Activated CD4-positive, CD25-positive, alpha-beta regulatory T cell treated with anti-CD3 and anti-CD28 coated beads, Interleukin-2, amount 50 U/mL, for 16 hours (primary cell): ENCODE data around the gene PLEKHA6.

Experiments
- DNase-seq: peaks from one replicate; pipeline ENCODE4 v3.0.0-alpha.2; 2020; ENCODE audit warnings: low read depth, low spot score

PLEKHA6 gene

DNA sequence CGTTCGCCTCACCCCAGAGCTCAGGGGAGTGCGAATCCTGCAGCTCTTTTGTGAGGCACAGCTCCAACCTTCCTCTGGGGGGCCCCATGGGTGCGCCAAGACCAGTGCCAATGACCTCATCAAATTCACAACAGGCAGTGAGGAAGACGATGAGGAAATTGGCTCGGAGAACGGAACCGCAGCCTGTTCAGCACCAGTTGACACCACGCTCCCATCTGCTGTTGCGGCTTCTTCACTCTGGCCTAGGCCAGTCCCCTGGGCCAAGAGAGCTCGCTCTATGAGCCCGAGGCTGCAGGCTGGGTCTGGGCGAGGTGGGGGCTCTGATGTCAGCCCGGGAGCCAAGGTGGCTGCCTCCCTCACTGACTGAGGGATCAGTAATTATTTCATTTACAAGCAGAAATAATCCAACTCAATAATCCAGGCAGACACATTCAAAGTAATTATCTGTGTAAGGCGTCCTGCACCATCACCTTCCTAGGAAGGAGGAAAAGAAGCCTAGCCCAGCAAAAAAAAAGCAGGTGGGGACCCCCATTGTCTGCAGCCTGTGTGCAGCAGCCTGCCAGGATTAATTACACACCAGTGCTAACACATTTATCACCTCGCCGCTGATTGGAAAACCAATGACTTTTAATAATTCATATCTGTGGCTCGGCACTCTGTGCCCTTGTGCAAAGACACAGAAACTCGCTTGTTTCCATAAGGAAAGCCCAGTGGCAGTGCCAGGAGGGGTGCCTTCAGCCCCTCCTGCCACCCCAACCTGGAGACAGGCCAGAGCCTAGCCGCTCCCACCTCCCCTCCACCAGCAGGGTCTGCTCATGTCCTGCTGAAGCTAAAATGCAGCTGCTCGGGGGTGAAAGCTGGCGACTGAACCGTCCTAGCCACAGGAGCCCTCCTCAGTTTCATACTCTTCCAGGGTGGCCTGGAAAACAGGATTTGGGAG lies 1.9 kb downstream of the PLEKHA6 start:
- no peak for DNase-seq

DNA sequence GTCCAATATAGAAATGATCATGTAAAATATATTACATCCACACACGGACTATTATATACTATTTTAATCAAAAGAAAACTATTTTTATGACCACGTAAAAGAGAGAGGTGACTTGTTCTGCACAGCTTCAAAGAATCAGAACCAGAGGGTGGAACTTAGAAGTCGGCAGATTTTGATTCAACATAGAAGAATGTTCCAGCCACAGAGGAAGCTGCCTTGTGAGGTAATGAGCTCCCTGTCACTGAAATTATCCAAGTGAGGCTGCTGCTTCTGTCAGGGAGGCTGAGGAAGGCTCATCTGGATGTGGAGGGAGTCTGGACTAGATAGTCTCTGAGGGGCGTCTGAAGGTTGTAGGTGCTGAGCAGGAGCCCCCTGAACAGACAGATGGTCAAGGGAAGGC lies 2.7 kb downstream of the PLEKHA6 start:
- no peak for DNase-seq

DNA sequence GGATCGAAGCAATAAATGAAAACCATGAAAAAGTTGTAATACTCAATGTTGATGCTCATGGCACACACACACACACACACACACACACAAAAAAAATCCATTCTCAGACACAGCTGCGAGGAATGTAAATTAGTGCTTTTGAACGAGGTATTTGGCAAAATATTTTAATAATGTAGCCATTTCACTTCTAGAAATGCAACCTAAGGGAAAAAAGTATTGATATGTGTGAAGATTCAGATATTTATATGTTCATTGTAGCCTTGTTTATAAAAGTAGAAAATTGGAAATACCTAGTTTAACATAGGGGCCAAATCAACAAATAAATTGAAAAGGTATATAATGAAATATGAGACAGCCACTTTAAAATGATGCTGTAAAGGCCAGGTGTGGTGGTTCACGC lies 3.8 kb downstream of the PLEKHA6 start:
- no peak for DNase-seq

- no peak for DNase-seq
Observed at GRCh38 chr1:204354579-204354978, 5.2 kb downstream of the PLEKHA6 start.

GRCh38 chr1:204353213-204353910 lies 6.4 kb downstream of the PLEKHA6 start:
- no peak for DNase-seq

DNA sequence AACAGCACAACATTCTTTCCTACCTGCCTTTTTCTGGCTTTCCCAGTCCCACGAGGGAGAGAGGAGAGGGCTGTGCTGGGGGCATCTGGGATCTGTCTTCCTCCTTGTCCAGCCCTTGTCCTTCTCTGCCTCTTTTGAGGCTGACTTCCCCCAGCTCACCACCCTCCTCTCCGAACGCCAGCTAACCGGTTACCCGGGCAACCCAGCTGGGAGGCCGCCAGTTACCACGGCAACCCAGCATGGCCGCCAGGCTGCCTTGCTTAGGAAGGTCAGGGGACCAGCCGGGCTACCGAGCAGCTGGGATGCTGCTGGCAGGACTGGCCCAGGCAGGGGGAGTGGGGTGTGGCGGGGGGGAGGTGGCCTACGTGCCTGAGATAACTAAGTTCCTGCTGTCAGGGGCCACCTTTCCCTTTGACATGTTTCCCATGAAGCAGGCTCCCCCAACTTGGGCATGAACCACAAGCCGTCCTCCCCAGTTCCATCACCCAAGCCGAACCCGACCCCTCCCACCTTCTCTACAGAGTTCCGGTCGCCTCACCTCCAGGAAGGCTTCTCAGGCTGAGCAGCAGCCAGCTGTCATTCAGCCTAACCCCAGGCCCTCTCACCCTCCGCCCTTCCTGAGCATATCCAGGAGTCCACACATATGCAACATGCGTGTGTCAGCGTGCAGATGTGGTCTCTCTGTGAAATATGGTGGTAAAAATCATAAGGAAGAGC lies 8.7 kb downstream of the PLEKHA6 start:
- no peak for DNase-seq

DNA sequence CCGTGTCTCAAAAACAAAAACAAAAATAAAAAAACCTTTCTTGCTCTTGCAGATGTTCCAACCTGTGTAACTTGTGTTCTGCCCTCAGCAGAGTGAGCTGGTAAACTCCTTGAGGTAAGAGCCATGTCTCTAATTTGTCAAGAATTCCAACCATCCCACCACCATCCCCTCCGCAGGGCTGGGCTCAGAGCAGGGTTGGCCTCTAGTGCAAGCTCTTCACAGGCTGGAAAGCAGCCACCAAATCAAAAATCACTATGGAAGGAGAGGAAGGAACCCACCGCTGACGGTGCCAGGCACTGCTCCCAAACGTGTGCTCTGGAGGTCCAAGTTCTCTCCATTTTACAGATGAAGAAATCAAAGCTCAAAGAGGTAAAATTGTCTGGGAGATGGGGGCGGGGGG lies 9.4 kb downstream of the PLEKHA6 start:
- no peak for DNase-seq

- DNase-seq: no peak
Observed at GRCh38 chr1:204349602-204350001, 10.1 kb downstream of the PLEKHA6 start.

DNA sequence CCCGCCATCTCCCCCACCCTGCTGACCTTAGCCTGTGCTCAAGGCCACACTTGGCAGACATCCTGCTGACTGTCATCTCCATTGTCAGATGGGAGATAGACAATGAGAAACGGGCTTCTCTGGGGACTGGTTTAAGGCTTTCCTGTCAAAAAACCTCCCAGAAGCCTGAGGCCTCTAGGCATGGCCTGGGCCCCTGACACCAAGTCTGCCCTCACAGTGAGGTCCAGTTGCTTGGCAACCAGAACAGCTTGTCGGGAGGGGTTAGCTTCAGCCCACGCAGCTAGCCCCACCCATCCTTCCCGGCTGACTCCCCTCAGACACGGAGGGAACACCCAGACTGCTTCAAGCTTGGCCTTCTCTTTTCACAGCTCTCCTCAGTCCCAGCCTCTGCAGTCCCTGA lies 11.0 kb downstream of the PLEKHA6 start:
- no peak for DNase-seq

DNA sequence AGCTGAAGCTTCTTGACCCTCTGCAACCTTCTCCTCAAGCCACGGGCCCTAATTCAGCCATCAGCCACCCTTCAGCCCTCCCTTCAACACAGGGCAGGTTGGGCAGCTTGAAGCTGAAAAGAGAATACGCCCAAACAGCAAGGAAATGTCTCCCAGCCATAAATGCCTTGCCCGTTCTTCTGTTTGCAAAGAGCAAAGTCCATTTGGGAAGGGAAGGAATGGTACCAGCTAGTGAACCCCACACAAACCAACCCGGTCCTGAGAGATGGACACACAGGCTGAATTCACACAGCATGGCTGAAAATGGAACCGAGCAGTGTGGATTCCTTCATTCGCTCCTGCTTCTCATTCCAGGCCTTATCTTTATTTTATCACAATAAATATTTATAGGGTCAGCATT lies 11.5 kb downstream of the PLEKHA6 start:
- DNase-seq: no peak

DNA sequence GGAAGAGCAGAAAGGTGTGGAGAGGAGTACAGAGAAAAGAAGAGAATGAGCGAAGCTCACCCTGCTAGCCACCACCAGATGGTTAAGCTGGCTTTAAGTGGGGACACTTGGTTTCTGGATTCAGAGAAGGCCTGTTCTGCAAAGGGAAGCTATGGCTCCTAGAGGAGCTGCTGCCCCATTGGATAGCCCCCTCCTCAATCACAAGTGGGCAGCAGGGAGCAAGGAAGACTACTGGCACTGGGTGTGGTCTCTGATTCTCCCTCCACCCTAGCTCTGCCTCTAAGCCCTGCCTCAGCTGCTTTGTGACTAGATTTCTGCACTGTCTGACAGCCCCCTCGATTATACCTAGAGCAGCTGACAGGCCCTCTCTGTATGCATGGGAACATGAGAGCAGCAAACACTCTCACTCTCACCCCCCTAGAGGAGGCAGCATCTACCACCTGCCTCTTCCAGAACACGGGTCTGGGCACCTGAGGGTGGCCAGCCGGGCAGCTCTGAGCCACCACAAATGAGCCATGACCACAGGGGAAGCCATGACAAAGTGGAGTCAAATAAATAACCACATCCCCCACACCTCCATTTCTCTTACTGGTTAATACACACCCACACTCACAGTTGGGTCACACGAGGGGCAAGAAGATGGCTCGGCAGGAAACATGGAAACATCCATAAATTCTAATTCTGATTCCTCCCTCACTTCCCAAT lies 13.6 kb downstream of the PLEKHA6 start:
- no peak for DNase-seq

- no peak for DNase-seq
Observed at GRCh38 chr1:204345438-204345841, 14.3 kb downstream of the PLEKHA6 start.

DNA sequence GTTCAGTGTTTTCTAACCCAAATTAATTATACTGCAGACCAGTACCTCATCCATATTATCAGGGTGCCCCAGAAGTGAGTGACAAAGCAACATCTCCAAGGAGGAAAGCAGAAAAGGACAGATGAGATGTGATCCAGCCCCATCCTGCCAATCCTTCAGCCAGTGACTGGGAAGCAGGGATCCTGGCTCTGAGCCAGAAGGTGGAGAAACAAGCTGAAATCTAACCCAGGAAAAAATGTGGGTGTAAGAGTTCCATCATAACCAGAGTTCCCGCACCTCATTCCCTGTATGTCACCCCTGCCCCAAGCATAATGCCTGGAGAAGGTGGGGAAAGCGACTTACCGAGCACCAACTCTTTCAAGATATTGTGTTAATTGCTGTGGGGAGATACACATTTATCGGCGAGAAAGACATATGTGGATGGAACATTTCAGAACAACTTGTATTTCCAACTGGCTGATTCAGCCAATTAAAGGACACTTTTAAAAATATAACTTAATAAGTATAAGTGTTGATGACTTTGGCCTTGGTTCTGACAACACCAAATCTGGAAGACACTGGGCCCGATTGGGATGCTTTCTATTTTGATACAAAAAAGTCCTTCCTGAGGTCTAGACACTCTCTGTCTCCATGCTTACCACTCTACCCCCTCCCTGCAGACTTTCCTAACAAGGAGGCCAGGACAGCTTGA lies 14.9 kb downstream of the PLEKHA6 start:
- DNase-seq: no peak

GRCh38 chr1:204343802-204344201 lies 15.9 kb downstream of the PLEKHA6 start:
- DNase-seq: no peak

DNA sequence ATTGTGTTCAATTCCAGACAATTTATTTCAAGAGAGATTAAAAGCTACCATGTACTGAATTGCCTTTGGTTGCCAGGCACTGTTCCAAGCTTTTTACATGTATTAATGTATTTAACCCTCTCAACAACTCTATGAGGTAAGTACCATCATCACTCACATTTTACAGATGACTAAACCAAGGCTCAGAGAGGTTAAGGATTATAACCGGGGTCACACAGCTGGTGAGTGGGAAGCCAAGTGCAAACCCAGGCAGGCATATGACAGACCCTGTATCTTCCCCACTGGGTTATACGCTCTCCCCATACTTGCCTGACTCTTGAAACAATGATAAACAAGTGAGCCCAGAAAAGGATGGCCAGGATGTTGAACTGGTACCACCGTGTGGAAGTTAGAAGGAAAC lies 16.5 kb downstream of the PLEKHA6 start:
- no peak for DNase-seq

- DNase-seq: no peak
Observed at GRCh38 chr1:204342310-204342709, 17.4 kb downstream of the PLEKHA6 start.

DNA sequence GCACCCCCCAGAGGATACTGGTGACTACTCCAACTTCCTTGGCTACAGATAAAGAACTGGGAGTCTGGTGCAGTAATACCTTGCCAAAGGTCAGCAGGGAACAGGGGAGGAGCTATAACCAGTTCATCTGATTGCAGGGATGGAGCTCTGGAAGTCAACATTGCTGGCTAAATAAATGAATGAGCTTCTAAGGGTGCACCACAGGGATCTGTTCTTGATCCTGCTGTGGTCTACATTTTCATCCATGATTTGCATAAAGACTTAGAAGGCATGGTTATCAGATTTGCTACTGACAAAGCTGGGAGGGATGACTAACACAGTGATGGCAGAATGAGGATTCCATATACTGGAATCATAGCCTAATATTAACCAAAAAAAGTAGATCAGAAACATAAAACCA lies 18.3 kb downstream of the PLEKHA6 start:
- no peak for DNase-seq

- DNase-seq: no peak
Observed at GRCh38 chr1:204340081-204340889, 19.4 kb downstream of the PLEKHA6 start.

DNA sequence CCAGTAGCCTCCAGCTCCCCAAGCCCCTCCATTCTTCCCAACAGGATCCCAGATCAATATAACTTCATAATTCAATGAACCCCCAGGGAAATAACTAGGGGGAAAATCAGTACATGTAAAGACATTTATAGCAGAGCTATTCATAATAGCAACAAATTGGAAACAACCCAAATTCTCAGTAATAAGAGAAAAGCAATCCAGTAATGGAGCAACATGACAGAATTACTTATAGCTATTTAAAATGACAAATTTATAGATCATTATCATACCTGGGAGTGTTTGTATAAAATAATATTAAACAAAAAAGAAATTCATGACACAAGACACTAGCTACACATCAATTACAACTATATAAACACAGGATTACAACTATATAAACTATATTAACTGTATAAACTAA lies 20.2 kb downstream of the PLEKHA6 start:
- DNase-seq: no peak

- DNase-seq: no peak
Observed at GRCh38 chr1:204338997-204339396, 20.7 kb downstream of the PLEKHA6 start.
